Heart right ventricle (tissue), 16 donors: ENCODE results near the gene FRY. TPM values are rescaled to one million over a fixed set of nuclear protein-coding genes. Genes with fewer than 3 reads are reported as not detected.

ENCODE experiments used
- ATAC-seq, 8 donors: fragments of 200-7000 bp; cut with Tn5 transposase; one replicate each; pipeline ENCODE4 v1.9.1; 2020; ENCODE audit warnings: mild to moderate bottlenecking in 8 of 8, moderate library complexity in 8 of 8, moderate number of reproducible peaks in 1 of 8
- DNase-seq, 2 donors: peaks; one replicate each; pipeline ENCODE4 v3.0.0-alpha.2; 2020
- H3K27ac ChIP-seq, 10 donors: fragments of 200-600 bp; sonication (generic) in 2 of 10; one replicate each; pipeline versions ENCODE4 v1.5.0 to v1.8.0; 2020 to 2022; ENCODE audit warnings: mild to moderate bottlenecking in 3 of 10
- H3K27me3 ChIP-seq, 7 donors: fragments of 200-600 bp; one replicate each; pipeline ENCODE4 v1.8.0; 2021 to 2022; ENCODE audit warnings: mild to moderate bottlenecking in 2 of 7
- H3K36me3 ChIP-seq, 9 donors: fragments of 200-600 bp; sonication (generic) in 1 of 9; one replicate each; pipeline versions ENCODE4 v1.5.0 to v1.8.0; 2020 to 2022; ENCODE audit warnings: mild to moderate bottlenecking in 2 of 9
- H3K4me1 ChIP-seq, 9 donors: fragments of 200-600 bp; sonication (generic) in 1 of 9; one replicate each; pipeline versions ENCODE4 v1.5.0 to v1.8.0; 2020 to 2022; ENCODE audit warnings: mild to moderate bottlenecking in 4 of 9
- H3K4me3 ChIP-seq, 10 donors: fragments of 200-600 bp; sonication (generic) in 2 of 10; one replicate each; pipeline versions ENCODE4 v1.5.0 to v1.8.0; 2020 to 2022; ENCODE audit warnings: mild to moderate bottlenecking in 7 of 10, moderate library complexity in 2 of 10
- H3K9me3 ChIP-seq, 11 donors: fragments of 200-600 bp in 10 of 11; sonication (generic) in 2 of 11; one replicate each; pipeline versions ENCODE4 v1.5.0 to v1.8.0; 2013 to 2022; ENCODE audit warnings: mild to moderate bottlenecking in 2 of 11, control low read depth in 1 of 11, moderate library complexity in 1 of 11
- CTCF ChIP-seq, 9 donors: fragments of 200-600 bp; sonication (generic) in 2 of 9; IDR thresholded peaks; one replicate each; pipeline versions ENCODE4 v1.5.0 to v1.8.0; 2021 to 2022; ENCODE audit warnings: antibody characterized with exemption in 9 of 9, mild to moderate bottlenecking in 5 of 9, moderate library complexity in 1 of 9
- WGBS, 2 donors: extraction: QIAGEN DNeasy Blood & Tissue Kit; methylation state at CpG; one replicate each; pipeline ENCODE4 v1.1.7; 2013; ENCODE audit warnings: inconsistent platforms in 1 of 2; 5-methylcytosine and 5-hydroxymethylcytosine counted together
- intact Hi-C, 10 donors: fragments of 100-400 bp; cut with DNase I; formaldehyde crosslinking; loops; one replicate each; pipeline versions ENCODE4 v1.11.1 to v1.14.2; 2022
- polyA plus RNA-seq, 2 donors: library from polyadenylated mRNA; stranded (reverse); fragments of 200-250 nt; gene quantifications; one replicate each; pipeline ENCODE4 v1.2.3, GENCODE V29; 2013
- total RNA-seq, 10 donors: library from RNA; stranded (reverse); fragmentation: NEBNext Ultra II Directional in 3 of 10; extraction: Animal tissue kit (Norgen Biotek cat#: 25700) in 3 of 10; gene quantifications; one replicate each; pipeline versions ENCODE4 v1.2.1 to v1.2.4, GENCODE V29; 2021 to 2023
- donor health status: Arrhythmogenic right ventricular cardiomyopathy.
- donor health status: ischemic (EF 13 %, LVEDD 7.1; RV severe dilation, severe dysfunction).
- donor health status: healthy with polysubstance abuse.
- donor health status: DM: no; HTN: yes; CAD: no.
- donor health status: DM: no; HTN: no; CAD: no.
- donor health status: ischemic (EF 25% LVEDD 6.9; RV normal size, moderate dysfunction).
- donor health status: ischemic (EF 25% LVEDD 5.7; RV mildly dilated, moderate dysfunction).
- donor health status: healthy.
- donor health status: DM: yes; HTN: yes; CAD: no.
- donor health status: Ischemic cardiomyopathy.
- donor health status: ischemic (EF 35%, LVEDD 5.7; RV mildly dilated, moderate dysfunction).
- donor health status: nonischemic (EF 11% LVEDD 7.7; RV severe dilation, severe dysfunction).
- donor health status: DM: yes; HTN: yes; CAD: no.
- donor health status: PGD.
- donor health status: ischemic (EF 29% LVEDD 5.4; RV normal size, mild dysfunction).
- donor health status: nonischemic (EF 23%, LVEDD 6.1; RV moderate dilation, normal function).

FRY gene
- total and polyA plus RNA-seq, 12 donors: 24.9 to 268 (median 207) TPM

GRCh38 chr13:32151240-32151639 is 119.7 kb downstream of the FRY start:
- Histone ChIP-seq H3K27ac (peak overlapping the region in 8 of 10 donors; percentile 41 to 89 (median 82)), H3K27me3 (no peaks in the 10 kb centered on the region), H3K9me3 (no peaks in the 10 kb centered on the region), H3K4me1 (peaks cover 0 to 46% (median 21%) of the 10 kb centered on the region in 9 donors), H3K36me3 (peaks cover 0 to 55% (median 6%) of the 10 kb centered on the region in 9 donors), H3K4me3 (no peak overlapping the region)
- intact Hi-C loops: loop anchor here in 1 of 10 donors (5.0 kb wide), 1 partner anchor 34 kb away; no protein-coding TSS in a partner anchor
- WGBS, 2 donors: 86 to 92% methylated on average over 5 of the region's 5 CpGs
- no peak for TF ChIP-seq CTCF (IDR thresholded peaks at IDR 0.05)
- ATAC-seq (no peak), DNase-seq (no peak)

DNA sequence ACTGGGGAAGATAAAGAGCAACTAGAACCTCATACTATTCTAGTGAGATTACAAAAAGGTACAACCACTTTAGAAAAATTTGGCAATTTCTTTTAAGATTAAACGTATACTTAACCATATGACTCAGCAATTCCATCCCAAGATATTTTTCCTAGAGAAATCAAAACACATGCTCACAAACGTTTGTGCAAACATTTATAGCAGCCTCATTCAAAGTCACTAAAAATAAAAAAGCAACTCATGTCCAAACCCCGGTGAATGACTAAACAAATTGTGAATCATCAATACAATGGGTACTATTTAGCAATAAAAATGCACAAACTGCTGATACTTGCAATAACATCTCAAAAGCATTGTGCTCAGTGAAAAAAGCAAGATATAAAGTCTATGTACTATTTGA is 121.5 kb downstream of the FRY start:
- intact Hi-C loops: loop anchor here in 1 of 10 donors (5.0 kb wide), 1 partner anchor 36 kb away; no protein-coding TSS in a partner anchor
- Histone ChIP-seq H3K27me3 (no peaks in the 10 kb centered on the region), H3K27ac (peak overlapping the region in 6 of 10 donors; percentile 18 to 89 (median 79)), H3K9me3 (no peaks in the 10 kb centered on the region), H3K36me3 (peaks cover 0 to 63% (median 6%) of the 10 kb centered on the region in 9 donors), H3K4me3 (no peak overlapping the region), H3K4me1 (peaks cover 0 to 39% (median 21%) of the 10 kb centered on the region in 9 donors)
- ATAC-seq: no peak
- WGBS, 2 donors: 33 to 41% methylated on average over 3 of the region's 3 CpGs
- no peak for DNase-seq
- no peak for TF ChIP-seq CTCF (IDR thresholded peaks at IDR 0.05)

DNA sequence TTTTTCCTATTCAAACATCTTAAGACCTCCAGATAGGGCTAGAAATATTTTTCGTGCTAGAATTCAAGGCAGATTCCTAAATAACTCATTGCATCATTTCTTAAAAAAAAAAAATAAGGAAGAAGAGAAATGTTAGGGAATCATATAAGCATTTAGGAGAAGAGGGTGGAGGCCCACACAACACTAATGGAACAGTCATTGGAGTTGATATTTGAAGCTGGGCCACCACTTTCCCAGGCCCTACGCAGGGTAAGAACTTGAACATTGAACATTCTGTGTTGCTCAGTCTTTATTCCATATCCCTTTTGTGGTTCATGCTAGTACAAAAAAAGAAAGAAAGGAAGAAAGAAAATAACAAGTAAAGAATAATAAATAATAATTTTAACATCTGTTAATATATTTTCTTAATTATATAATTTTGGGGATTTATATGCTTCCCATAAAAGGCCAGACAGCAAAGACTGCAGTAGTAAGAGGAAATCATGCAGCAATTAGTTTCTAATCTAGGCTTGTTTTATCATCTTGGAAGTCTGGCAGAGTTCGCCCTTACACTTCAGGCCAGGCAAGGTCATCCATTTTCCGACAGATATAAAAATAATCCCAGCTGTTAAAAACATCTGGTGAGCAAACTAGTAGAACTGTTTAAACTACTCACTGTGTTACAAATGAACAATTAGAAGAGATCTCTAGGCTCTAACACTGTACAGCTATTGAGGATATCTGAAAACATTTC is 127.7 kb downstream of the FRY start:
- no peaks in the 10 kb centered on the region for H3K9me3 ChIP-seq
- peaks cover 0 to 57% (median 5%) of the 10 kb centered on the region in 9 donors for H3K36me3 ChIP-seq
- DNase-seq (peak in 1 of 2 donors; percentile 69), ATAC-seq (peak; percentile 82 to 94 (median 88))
- H3K27ac ChIP-seq: peak overlapping the region; percentile 11 to 85 (median 74)
- no peak overlapping the region for H3K4me3 ChIP-seq
- no peak for TF ChIP-seq CTCF (IDR thresholded peaks at IDR 0.05)
- H3K27me3 ChIP-seq: no peaks in the 10 kb centered on the region
- peaks cover 3 to 55% (median 32%) of the 10 kb centered on the region in 9 donors for H3K4me1 ChIP-seq
- intact Hi-C loops: no loop called here
- 21 to 22% methylated on average over 4 of the region's 4 CpGs for WGBS, 2 donors

DNA sequence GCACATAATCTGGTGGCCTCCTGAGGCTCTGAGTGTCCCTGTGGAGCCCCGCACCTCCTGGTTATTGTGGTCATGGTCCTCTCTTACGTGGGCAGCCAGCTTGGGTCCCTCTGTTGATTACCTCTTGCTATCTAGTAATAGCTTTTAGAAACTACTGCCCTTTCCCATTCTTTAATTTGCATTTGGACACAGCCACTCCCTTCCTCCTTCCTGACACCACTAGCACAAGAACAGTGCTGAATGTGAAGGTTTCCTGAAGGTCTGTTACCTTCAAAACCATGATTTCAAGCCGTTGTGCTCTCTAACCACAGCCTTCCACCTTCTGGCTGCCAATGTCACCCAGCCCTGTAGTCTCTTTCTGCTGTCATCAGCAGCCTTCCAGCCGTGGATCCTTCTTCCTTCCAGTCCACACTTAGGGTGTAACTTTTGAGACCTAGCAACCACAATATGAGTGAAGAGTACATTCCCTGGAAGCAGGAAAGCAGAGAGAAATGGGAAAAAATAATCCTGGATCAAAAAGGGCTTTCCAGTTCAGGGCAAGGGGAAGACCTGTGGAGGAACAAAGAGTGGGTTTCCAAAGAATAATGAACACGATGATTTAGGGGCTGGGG is 130.9 kb downstream of the FRY start:
- intact Hi-C loops: loop anchor here in 2 of 10 donors (5.0 to 10.0 kb wide), 2 partner anchors 138 to 140 kb away; no protein-coding TSS in a partner anchor

More for the DNA sequence above, 130.9 kb downstream of the FRY start:
- no peak for TF ChIP-seq CTCF (IDR thresholded peaks at IDR 0.05)
- WGBS, 2 donors: 60 to 63% methylated on average over 5 of the region's 5 CpGs
- Histone ChIP-seq H3K27ac (peak overlapping the region in 8 of 10 donors; percentile 1 to 85 (median 66)), H3K27me3 (no peaks in the 10 kb centered on the region), H3K4me3 (no peak overlapping the region), H3K4me1 (peaks cover 7 to 81% (median 49%) of the 10 kb centered on the region in 9 donors), H3K9me3 (no peaks in the 10 kb centered on the region), H3K36me3 (peaks cover 0 to 32% (median 5%) of the 10 kb centered on the region in 9 donors)
- DNase-seq: no peak
- no peak for ATAC-seq
